HG03442 (cell line): ENCODE measurements around the gene FAM107A.

Experiments
- ATAC-seq: cut with Tn5 transposase; IDR thresholded peaks from one replicate; pipeline ENCODE4 v1.9.1; 2021; ENCODE audit warnings: mild to moderate bottlenecking, moderate library complexity; ENCODE audit not compliant: unreplicated experiment

FAM107A gene

DNA sequence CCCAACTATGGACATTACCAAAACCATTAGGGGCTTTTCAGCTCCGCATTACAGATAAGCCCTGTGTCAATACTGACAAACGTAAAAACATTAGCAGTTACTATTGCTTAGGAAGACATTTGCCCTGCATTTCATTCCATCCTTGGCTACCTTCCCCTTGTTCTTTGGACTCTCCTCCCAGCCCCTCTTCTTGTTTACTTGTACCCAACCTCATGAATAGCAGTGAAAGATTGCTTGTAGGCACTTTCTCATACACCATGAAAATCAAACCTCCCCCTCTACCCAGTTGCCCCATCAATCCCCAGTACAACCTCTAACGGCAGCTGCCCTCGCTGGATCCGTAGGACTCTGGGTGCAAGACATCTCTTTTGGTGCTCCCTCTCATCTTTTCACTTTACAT is 16.9 kb upstream of the FAM107A start:
- no peak for ATAC-seq

DNA sequence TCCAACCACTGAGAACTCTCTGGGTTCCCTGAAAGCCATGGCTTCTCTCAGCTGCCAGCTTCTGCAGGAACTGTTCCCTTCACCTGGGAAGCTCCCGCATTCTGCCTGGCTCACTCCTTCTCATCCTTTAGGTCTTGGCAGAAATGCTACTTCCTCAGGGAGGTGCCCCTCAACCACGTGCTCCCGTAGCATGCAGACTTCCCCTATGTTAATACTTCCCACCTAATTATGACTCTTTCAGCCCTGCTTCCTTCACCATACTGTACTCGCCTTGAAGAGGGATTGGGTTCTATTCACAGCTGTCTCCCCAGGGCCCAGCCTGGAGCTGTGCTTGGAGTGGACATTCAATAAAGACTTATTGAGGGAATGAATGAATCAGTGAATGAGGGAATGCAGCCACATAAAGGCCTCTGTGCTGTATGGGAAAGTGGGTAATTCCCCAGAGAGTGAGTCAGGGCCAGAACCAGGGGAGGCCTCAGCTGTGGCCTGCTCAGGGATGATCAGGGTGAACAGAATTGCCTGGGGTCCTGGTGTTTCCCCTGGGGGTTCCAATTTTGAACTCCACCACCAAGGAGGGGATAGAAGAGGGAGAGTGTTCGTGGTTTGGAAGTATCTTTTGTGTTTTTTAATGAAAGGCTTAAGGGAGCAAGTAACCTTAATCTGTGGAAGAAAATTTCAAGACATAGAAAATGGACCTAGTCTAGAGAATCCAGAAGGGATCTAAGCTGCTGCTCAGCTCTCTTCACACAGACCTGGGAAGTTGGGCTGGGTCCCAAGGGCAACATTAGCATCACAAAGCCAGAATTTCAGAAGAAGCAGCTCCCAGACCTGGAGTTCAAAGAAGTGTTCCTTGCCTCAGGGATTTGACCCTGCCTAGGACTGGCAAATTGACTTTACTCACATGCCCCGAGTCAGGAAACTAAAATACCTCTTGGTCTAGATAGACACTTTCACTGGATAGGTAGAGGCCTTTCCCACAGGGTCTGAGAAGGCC is 14.6 kb upstream of the FAM107A start:
- no peak for ATAC-seq

DNA sequence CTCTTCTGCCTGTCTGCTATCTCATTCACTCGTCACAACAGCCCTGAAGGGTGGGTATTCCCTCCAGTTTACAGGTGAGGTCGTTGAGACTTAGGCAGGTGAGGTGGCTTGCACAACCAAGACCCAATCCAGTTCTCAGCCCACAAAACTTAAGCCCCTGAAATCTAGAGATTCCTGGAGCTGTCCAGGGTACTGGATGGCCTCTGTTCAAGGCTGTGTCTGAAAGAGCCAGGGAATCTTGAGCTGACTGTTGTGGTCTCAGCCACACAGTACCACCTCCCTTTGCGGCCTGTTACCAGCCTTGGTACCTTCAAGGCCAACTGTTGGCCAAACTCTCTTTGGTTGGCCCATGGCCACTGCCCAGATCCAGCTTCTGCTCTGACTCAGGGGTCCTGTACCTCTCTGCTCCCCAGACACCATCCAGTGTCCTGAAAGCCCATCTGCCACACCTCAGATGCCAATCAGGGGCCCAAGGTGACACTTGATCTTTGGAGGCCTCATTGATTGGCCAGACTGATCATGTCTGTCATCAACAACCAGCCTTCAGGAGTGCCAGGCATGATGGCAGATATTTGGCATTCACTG is 10.9 kb upstream of the FAM107A start:
- ATAC-seq, result no peak

DNA sequence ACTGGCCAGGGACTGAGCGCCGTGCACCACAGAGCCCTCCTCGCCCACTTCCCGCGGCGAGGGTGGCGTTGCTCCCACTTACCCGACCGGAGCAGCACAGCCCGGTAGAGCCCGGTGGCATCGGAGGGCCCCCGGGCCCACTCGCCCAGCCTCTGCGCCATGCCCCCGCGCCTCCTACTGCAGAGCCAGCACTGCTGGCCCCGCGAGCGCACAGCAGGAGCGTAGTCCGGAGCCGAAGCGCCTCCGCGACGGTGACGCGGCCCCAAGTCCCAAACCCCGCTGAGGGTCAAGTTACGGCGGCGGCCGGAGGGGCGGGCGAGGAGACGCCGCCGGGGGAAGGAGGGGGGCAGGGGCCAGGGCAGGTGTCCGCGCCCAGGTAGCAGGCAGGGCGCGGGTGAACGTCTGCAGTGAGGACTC is 9.6 kb upstream of the FAM107A start:
- ATAC-seq, result no peak

DNA sequence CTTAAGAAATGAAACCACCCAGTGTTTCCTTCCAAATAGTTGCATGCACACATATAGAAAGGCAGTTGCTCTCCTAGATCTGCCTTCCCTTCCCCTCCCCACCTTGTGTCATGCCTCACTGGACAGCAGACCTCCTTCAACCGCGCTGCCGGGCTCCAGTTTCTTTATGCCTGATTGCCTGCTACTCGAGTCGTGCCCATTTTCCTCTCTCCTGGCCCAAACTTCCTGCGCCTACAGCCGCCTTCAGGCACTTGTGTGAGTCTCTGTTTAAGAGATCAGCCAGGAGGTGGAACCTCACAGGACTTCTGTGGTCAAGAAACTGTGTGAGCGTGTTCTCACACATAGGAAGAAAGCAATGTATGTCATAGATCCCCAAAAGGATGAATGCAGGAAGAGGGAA is 8.8 kb upstream of the FAM107A start:
- no peak for ATAC-seq

DNA sequence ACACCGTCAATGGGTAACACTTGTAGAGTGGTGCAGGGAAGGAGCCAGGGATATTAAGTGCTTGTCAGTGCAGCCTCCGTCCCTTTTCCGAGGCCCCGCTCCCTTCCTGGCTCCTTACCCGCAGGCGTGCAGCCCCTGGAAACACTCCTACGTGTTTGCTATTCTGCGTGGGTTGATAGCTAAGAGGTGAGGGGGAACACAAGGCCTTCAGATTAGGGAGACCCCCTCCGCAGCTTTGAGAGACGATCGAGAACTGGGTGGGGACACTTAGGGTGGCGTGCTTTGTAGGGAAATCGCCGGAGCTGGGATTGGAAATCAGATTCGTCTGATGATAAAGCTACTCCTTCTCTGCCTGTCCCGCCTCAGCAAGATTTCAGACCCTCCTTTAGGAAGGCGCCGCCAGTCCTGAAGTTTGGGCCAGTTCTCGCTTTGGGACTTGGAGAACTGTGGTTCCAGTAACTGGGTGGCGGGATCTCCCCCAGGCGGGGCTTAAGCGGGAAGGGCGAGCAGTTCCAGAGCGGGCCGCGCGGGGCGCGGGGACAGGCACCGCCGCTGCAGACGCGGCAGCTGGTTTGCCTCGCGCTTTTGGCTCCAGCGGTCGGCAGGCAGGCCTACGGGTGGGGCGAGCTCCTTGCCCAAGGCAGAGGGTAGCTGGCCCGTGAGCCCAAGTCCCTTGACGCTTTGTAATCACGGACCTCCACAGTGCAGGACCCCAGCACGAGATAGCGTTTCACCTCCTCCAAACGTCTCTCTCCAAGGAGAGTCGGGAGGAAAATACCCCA is 8.0 kb upstream of the FAM107A start:
- peak; percentile 86 for ATAC-seq

DNA sequence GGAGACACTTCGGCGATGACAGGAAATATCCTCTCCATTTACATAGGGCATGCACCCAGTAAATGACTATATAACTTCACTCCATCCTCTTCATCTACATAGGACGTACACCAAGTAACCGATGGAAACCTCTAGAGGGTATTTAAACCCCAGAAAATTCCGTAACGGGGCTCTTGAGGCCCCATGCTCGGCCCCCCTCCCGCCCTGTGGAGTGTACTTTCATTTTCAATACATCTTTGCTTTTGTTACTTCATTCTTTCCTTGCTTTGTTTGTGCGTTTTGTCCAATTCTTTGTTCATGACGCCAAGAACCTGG is 7.5 kb upstream of the FAM107A start:
- no peak for ATAC-seq

DNA sequence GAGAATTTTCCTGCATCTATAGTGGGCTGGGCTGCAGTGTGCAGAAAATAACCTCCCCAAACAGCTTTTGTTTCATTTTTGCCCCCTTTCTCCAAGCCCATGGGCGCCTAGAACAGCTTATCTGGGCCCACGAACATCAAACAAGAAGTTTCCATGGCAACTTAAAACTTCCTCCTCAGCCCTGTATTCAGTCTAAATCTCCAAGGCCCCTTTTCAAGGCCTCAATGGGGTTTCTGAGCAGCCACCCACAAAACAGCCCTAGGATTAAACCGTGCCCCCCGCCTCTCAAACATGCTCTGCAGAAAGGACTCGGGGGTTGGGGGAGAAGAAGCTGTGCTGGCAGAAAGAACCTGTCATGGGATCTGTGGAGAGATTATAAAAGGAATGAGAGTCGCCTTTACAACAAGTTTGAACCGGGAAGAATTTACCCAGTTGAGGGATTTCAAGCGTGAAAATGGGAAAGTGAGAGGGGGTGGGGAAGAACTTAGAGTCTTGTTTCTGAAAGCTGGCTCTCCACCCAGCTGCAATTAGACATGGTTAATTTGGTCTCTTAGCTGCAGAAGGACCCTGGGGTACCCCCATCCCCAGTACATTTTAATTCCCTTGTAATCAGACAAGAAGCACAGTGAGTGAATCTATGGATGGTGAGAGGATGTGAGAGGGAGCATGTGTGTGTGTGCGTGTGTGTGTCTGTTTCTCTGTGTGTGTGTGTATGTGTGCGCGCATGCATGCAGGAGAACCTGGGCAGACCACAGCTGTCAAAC is 4.3 kb upstream of the FAM107A start:
- no peak for ATAC-seq

DNA sequence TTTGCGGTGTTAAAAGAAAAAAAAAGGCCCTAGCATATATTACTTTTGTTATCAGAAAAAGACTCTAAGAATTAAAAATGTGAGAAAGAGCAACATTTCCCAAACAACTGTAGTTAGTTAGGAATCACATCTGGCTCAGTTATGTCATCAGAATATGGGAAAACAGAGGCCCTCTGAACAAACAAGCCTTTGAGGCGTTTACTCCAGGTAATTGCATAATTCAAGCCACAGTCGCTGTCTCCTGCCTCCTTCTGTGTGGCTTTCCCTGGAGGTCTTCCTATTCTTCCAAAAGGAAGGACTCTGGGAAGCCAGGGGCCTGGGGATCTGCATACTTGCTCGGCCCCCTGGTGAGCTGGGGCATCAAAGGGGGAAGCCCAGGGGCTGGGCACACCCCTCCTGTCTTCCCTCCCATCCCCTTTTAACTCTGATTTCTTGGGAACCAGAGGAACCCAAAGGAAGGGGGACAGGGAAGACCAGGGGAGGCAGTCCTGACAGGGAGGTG is 3.7 kb upstream of the FAM107A start:
- ATAC-seq, result no peak

DNA sequence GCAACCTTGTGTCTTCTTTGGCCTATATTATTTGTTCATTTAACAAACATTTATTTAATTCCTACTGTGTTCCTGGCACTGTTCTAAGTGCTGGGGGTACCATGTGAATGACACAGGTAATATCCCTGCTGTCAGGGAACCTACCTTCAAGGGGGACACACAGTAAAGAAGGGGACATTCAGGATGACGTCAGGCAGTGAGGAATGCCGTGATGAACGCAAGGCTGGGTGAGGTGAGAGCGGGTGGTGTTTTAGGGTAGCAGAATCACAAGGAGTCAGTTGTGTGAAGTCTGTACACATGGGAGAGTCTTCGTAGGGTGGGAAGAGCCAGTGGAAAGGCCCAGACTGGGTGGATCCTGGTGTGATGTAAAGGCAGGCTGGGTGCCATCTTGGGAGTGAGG is 1.7 kb upstream of the FAM107A start:
- ATAC-seq, result no peak

DNA sequence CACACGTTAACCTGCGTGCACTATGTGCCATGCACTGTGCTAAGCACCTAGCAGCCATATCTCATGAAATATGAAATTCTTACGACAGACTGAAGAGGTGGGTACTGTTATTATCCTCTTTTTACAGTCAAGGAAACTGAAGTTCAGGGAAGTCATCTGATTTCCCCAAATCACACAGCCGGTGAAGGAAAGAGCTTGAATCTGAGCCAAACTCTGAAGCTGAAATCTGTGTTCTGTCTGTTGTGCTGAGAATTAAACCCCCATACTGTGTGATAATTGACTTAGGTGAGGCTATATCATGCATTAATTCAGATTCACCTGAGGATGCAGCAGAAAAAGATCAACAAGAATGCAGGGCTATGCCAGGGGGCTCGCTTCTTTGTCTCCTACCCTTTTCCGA is 475 bp downstream of the FAM107A start:
- ATAC-seq, result no peak

DNA sequence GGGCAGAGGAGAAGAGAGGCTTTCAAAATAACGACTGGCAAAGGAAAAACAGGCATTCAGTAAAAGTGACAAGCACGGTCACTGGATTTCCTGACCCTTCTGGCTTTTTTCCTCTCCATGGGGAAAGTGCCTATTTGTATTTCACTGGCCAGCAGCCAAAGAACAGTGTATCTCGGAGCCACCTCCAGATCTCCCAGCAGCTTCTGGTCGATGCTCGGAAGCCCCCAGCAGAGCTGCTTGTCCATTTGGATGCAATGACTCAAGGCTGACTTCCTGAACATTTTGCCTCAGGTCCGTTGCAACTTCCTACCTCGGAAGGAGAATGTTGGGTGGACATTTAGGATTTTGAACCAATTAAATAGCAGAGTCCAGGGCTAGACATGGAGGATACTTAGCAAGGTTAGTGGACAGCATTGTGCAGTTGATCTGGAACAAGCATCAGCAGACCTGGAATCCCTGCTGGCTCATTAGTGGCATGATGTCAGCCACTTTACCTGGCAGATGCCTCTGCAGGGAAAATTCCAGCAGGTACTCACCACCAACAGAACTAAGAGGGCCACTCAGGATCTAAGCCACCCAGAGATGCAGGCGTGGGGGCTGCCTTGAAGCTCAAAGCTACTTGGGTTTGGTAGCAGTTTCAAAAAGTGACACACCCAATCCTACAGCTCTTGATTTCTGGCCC is 1.1 kb downstream of the FAM107A start:
- ATAC-seq, result no peak

DNA sequence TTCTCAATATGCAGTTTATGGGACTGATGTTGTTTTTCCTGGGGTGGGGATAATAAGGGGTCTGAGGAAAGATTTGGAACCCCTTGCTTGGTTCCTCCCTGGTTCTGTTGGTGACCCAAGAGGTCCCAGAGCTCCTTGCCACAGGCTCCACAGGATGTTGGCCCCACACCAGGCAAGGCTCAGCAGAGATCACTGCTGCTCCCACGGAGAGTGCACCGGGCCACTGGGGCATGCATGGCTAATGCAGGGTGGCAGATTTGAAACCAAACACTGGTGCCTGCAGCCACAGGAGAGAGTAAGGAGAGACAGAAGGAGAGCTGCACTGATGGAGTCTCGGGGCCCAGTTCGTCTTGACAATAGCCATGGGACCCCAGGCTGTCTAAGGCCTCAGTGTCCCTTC is 2.5 kb downstream of the FAM107A start:
- ATAC-seq, result no peak

DNA sequence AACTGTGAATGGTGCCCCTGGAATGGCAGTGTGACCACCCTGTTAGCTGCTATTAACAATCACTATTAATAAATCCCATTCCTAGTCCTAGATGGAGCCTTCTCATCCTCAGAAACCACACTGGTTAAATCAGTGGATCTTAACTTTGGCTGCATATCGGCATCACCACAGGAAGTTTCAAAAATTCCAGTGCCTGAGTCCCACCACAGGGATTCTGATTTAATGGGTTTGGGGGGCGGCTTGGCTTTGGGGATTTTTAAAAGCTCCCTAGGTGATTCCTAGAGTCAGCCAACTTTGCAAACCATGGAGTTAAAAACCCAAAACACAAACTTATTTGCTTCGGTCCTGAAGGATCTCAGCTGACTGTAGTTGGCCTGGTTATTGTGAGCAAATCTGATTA is 3.1 kb downstream of the FAM107A start:
- ATAC-seq, result no peak

DNA sequence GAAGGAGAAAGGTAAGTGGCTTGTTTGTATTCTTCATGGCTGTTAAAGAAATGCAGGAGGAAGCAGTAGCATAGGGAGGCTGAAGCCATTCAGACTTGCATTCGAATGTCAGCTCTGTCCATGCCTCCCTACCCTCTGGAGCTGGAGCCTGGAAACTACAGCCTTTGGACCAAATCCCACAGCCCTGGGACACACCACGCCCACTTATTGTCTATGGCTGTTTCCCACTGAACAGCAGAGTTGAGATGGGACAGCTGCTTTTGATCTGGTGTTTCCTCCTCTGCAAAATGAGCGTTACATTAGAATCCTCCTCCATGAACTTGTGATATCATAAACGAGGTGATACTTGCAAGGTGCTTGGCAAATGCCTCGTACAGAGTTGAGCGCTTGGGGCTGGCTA is 3.6 kb downstream of the FAM107A start:
- no peak for ATAC-seq

DNA sequence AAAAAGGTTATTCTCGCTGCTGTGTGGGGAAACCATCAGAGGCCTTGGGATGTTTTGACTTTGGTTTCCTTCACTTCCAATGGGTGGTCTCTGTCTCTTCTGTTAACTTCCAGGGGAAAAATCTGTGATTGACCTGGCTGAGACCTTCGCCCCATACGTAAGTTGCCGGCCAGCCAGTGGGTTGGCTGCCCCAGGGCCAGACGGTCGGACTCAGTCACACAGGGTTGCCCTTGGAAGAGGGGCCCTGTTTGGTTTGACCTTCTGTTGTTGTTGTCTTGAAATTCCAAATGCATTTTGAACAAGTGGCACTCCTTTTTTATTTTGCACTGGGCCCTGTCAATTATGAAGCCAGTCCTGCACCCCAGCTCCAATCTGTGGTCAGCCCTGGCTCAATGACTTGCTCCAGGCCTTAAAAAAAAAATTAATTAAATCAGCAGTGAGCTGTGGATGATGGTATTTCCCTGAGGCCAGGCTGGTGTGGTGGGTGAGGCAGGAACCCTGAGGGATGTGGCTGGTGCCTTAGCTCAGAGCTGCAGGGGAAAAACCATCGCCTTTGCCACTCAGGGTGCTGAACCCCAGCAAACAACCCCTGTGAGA is 4.5 kb downstream of the FAM107A start:
- no peak for ATAC-seq

DNA sequence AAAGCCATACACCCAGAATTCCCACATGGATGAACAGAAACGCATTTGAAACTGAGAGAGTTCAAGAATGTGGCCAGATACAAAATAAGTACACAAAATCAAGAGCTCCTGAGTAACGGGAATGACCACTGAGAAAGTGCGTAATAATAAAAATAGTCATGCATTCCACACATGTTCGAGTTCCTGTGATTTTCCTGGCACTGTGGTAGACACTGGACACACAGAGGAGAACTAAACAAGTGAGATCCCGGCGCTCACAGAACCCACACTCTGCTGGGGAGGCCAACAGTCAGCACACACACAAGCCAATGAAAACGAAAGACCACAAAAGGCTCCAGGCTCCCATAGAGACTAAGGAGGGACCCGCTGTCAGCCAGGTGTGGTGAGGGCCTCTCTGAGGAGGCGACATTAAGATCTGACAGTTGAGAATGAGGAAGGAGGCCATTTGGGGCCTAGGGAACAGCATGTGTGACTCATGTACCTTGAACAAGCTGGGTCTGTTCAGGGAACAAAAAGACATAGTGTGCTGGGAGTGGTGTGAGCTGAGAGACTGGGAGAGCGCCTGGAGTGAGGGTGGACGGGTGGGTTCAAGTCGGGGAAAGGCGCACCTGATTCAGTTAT is 5.1 kb downstream of the FAM107A start:
- ATAC-seq, result no peak

DNA sequence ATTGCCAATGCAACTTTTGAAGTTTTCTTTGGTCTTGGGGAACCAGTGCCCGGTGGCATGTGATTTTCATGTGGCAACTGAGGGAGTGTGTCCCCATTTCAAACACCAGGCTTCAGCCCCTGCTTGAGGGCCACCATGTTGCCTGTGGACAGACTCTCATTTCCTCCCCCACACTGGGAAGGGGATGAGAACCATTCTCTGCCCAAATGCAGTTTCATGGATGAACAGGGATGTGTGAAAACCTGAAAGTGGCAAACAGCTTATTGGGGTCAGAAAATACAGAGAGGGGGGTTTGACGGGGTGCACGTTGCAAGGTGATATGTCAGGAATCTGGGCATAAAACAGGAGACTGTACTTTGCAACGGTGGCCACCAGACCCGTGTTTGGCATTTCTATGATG is 6.3 kb downstream of the FAM107A start:
- ATAC-seq, result no peak

DNA sequence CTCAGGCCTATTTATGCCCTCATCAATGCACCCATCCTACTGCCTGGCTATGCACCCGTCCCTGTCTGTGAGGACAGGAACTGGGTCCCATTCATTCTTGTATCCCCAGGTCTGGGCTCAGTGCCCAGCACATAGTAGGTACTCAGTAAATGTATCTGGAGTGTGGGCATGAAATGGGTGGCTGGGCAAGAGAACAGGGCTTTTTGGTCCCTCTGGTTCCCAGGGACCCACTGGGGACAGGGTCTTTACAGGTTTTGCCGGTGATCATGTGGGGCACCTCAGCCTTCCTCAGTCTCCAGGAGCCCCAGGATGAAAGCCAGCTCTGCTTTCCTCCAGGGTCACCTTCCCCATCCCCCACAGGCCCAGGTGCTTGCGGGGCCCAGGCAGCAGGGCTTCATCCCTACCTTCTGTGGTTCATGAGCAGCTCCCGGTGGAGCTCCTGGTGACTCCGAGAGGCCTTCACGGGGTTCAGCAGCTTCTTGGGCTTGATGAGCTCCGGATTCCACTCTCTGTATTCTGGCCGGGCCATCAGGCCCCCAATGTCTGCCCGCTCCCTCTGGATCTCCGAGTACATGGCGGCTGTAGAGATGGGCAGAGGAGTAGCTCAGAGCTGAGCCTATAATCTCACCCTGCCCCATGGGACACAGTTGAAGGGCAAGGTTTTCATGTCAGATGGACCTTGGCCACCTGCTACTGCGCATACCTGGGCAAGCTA is 7.7 kb downstream of the FAM107A start:
- ATAC-seq, result no peak
